Fibroblast of skin of right biceps (primary cell): Measurements from ENCODE around the gene PLAC9.

Experiments
- DNase-seq: peaks from one replicate; pipeline ENCODE4 v3.0.0-alpha.2; 2013

The PLAC9 gene

GRCh38 chr10:80140251-80140650, 7.7 kb downstream of the PLAC9 start:
- no peak for DNase-seq

GRCh38 chr10:80141696-80142460, 9.3 kb downstream of the PLAC9 start:
- DNase-seq = no peak

GRCh38 chr10:80144067-80144695, 11.7 kb downstream of the PLAC9 start:
- DNase-seq = no peak

GRCh38 chr10:80144696-80145131, 12.2 kb downstream of the PLAC9 start:
- no peak for DNase-seq

- peak; percentile 66 for DNase-seq
Observed at GRCh38 chr10:80145406-80146308, 13.1 kb downstream of the PLAC9 start.

GRCh38 chr10:80146918-80147317, 14.4 kb downstream of the PLAC9 start:
- no peak for DNase-seq

GRCh38 chr10:80148166-80148805, 15.8 kb downstream of the PLAC9 start:
- DNase-seq = no peak

- no peak for DNase-seq
Observed at GRCh38 chr10:80149123-80149522, 16.6 kb downstream of the PLAC9 start.

- DNase-seq = no peak
Observed at GRCh38 chr10:80150172-80150571, 17.6 kb downstream of the PLAC9 start.

- DNase-seq = no peak
Observed at GRCh38 chr10:80152820-80153219, 20.3 kb downstream of the PLAC9 start.

GRCh38 chr10:80153460-80153859, 20.9 kb downstream of the PLAC9 start:
- no peak for DNase-seq

- DNase-seq = no peak
Observed at GRCh38 chr10:80154626-80154977, 22.1 kb downstream of the PLAC9 start.

- peak; percentile 95 for DNase-seq
Observed at GRCh38 chr10:80154978-80155695, 22.6 kb downstream of the PLAC9 start.

- DNase-seq = no peak
Observed at GRCh38 chr10:80155696-80156215, 23.2 kb downstream of the PLAC9 start.

- peak; percentile 16 for DNase-seq
Observed at GRCh38 chr10:80156216-80156615, 23.7 kb downstream of the PLAC9 start.

- no peak for DNase-seq
Observed at GRCh38 chr10:80157561-80157960, 25.0 kb downstream of the PLAC9 start.

- no peak for DNase-seq
Observed at GRCh38 chr10:80158126-80158525, 25.6 kb downstream of the PLAC9 start.

- peak; percentile 99 for DNase-seq
Observed at GRCh38 chr10:80158598-80159127, 26.1 kb downstream of the PLAC9 start.

- DNase-seq = no peak
Observed at GRCh38 chr10:80159166-80159873, 26.8 kb downstream of the PLAC9 start.

- DNase-seq = no peak
Observed at GRCh38 chr10:80160361-80161320, 28.1 kb downstream of the PLAC9 start.
